HL-60 (cell line): ENCODE results near the gene ARRB1.
"Not testable (repeated sequence)": the region's sequence is repeated elsewhere in the genome, so short reads cannot be mapped to it uniquely, and the experiment has no call there.

Source experiments
- DNase-seq, 2 experiments: peaks; one replicate each; pipeline ENCODE4 v3.0.0-alpha.2; 2010 to 2020; ENCODE audit warnings: low read depth in 1 of 2, low spot score in 1 of 2
- H3K27ac ChIP-seq: fragments of 250-450 bp; sonication (Bioruptor Pico); replicated peaks from 2 replicates; pipeline ENCODE4 v1.5.1; 2020; ENCODE audit warnings: mild to moderate bottlenecking, moderate library complexity
- H3K27me3 ChIP-seq: fragments of 250-450 bp; sonication (Bioruptor Pico); 2 replicates; pipeline ENCODE4 v1.5.1; 2021; ENCODE audit warnings: mild to moderate bottlenecking, moderate library complexity; ENCODE audit not compliant: insufficient read depth, poor library complexity, severe bottlenecking
- H3K4me3 ChIP-seq: replicated peaks from 2 replicates; pipeline ENCODE4 v1.5.1; 2011; ENCODE audit warnings: mild to moderate bottlenecking, control low read depth, low read length; ENCODE audit not compliant: insufficient read depth
- GABPA ChIP-seq: IDR thresholded peaks from 2 replicates; pipeline ENCODE4 v1.6.1; 2012; ENCODE audit warnings: low read depth
- POLR2AphosphoS5 ChIP-seq: IDR thresholded peaks from 2 replicates; pipeline ENCODE4 v1.6.1; 2012; ENCODE audit warnings: low read depth
- REST ChIP-seq: IDR thresholded peaks from 2 replicates; pipeline ENCODE4 v1.6.1; 2012; ENCODE audit warnings: low read depth; ENCODE audit not compliant: insufficient replicate concordance
- SPI1 ChIP-seq: IDR thresholded peaks from 2 replicates; pipeline ENCODE4 v1.6.1; 2012; ENCODE audit warnings: low read depth, mild to moderate bottlenecking, borderline replicate concordance
- TF ChIP-seq, protein P1 (sequence below): IDR thresholded peaks from one replicate; pipeline ENCODE4 v1.5.1; 2011; ENCODE audit warnings: low read length, control low read depth, inconsistent platforms; ENCODE audit not compliant: insufficient read depth

The ARRB1 gene

GRCh38 chr11:75333807-75334140 is 17.7 kb downstream of the ARRB1 start:
- Histone ChIP-seq H3K27ac (no peak overlapping the region), H3K27me3 (no peaks in the 10 kb centered on the region), H3K4me3 (no peak overlapping the region)
- TF ChIP-seq GABPA: no peak
- no peak for TF ChIP-seq REST
- TF ChIP-seq POLR2AphosphoS5: no peak
- TF ChIP-seq, protein P1, sequence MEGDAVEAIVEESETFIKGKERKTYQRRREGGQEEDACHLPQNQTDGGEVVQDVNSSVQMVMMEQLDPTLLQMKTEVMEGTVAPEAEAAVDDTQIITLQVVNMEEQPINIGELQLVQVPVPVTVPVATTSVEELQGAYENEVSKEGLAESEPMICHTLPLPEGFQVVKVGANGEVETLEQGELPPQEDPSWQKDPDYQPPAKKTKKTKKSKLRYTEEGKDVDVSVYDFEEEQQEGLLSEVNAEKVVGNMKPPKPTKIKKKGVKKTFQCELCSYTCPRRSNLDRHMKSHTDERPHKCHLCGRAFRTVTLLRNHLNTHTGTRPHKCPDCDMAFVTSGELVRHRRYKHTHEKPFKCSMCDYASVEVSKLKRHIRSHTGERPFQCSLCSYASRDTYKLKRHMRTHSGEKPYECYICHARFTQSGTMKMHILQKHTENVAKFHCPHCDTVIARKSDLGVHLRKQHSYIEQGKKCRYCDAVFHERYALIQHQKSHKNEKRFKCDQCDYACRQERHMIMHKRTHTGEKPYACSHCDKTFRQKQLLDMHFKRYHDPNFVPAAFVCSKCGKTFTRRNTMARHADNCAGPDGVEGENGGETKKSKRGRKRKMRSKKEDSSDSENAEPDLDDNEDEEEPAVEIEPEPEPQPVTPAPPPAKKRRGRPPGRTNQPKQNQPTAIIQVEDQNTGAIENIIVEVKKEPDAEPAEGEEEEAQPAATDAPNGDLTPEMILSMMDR: no peak
- TF ChIP-seq SPI1: no peak
- DNase-seq: no peak

DNA sequence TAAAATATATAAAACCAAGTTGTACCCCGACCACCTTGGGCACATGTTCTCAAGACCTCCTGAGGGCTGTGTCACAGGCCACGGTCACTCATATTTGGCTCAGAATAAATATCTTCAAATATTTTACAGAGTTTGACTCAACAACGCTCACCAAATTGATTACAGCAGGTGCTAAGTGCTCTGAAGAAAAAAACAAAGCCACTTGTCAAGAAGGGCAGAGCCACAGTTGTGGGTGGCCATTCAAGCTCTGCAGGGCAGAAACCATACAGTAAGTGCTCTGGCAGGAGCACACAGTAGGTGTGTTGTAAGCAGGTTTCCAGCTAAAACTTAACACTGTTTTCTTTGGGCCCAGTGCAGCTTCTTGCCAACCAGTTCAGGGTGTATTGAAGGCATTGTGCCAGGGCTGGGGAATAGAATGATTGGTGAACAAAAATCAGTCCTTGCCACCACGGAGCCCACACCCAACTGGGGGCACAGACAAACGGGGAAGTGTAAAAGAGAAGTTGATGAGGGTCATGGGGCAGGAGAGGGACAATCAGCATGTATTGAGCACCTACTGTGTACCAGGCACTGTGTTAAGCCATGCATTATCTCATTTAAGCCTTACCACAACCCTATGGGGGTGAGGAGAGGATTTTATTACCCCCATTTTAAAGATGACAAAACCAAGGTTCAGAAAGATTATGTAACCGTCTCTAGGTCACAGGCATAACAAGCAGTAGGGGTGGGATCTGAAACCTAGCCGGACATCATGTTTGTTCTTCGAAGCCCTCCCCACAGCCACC is 18.2 kb downstream of the ARRB1 start:
- no peak overlapping the region for H3K4me3 ChIP-seq
- H3K27me3 ChIP-seq: no peaks in the 10 kb centered on the region
- no peak for DNase-seq
- H3K27ac ChIP-seq: no peak overlapping the region
- TF ChIP-seq, protein P1: no peak
- no peak for TF ChIP-seq POLR2AphosphoS5
- TF ChIP-seq SPI1: no peak
- TF ChIP-seq GABPA: no peak
- no peak for TF ChIP-seq REST

GRCh38 chr11:75331761-75332160 is 19.7 kb downstream of the ARRB1 start:
- not testable (repeated sequence) for DNase-seq, H3K27ac ChIP-seq, H3K4me3 ChIP-seq, H3K27me3 ChIP-seq

DNA sequence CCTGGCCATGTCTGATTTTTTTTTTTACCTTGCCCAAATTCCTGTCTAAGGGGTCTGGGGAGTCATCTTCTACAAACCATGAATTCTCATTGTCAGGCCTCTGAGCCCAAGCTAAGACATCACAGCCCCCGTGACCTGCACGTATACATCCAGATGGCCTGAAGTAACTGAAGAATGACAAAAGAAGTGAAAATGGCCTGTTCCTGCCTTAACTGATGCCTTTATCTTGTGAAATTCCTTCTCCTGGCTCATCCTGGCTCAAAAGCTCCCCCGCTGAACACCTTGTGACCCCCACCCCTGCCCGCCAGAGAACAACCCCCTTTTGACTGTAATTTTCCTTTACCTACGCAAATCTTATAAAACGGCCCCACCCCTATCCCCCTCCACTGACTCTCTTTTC is 20.2 kb downstream of the ARRB1 start:
- not testable (repeated sequence) for H3K27me3 ChIP-seq, H3K27ac ChIP-seq, DNase-seq, H3K4me3 ChIP-seq

GRCh38 chr11:75330886-75331285 is 20.6 kb downstream of the ARRB1 start:
- H3K4me3 ChIP-seq, H3K27ac ChIP-seq, H3K27me3 ChIP-seq, DNase-seq: not testable (repeated sequence)
